Osteoblast (primary cell): Measurements from ENCODE around the gene SDHAF3. TPM values are rescaled to one million over a fixed set of nuclear protein-coding genes. Genes with fewer than 3 reads are reported as not detected.

ENCODE experiments used
- DNase-seq: peaks from one replicate; pipeline ENCODE4 v3.0.0; 2011; ENCODE audit warnings: low spot score, mixed read lengths; ENCODE audit not compliant: insufficient read length; ENCODE audit errors: missing footprints
- H2AFZ ChIP-seq: 2 replicates; pipeline ENCODE4 v1.6.0; 2011; ENCODE audit warnings: mild to moderate bottlenecking, low read length
- H3K27ac ChIP-seq: 2 replicates; pipeline ENCODE4 v1.5.1; 2011; ENCODE audit warnings: mild to moderate bottlenecking, low read depth, low read length, moderate library complexity
- H3K27me3 ChIP-seq: 2 replicates; pipeline ENCODE4 v1.6.0; 2012; ENCODE audit warnings: mild to moderate bottlenecking, control low read depth, inconsistent platforms, low read length, moderate library complexity; ENCODE audit not compliant: insufficient read depth
- H3K36me3 ChIP-seq: 2 replicates; pipeline ENCODE4 v1.5.1; 2011; ENCODE audit warnings: mild to moderate bottlenecking, low read length, control low read depth, moderate library complexity; ENCODE audit not compliant: insufficient read depth
- H3K4me1 ChIP-seq: 2 replicates; pipeline ENCODE4 v1.5.1; 2011; ENCODE audit warnings: mild to moderate bottlenecking, low read length, control low read depth, moderate library complexity; ENCODE audit not compliant: insufficient read depth
- H3K4me2 ChIP-seq: 2 replicates; pipeline ENCODE4 v1.6.0; 2011; ENCODE audit warnings: mild to moderate bottlenecking, low read length; ENCODE audit not compliant: insufficient read depth
- H3K4me3 ChIP-seq: fragments of 200-600 bp; sonication (generic); 3 replicates; pipeline ENCODE4 v1.5.1; 2012; ENCODE audit warnings: mild to moderate bottlenecking, low read length, inconsistent platforms; ENCODE audit not compliant: insufficient read depth
- H3K79me2 ChIP-seq: 2 replicates; pipeline ENCODE4 v1.6.0; 2012; ENCODE audit warnings: mild to moderate bottlenecking, low read length, control low read depth, inconsistent platforms; ENCODE audit not compliant: insufficient read depth
- H3K9me3 ChIP-seq: 2 replicates; pipeline ENCODE4 v1.5.1; 2011; ENCODE audit warnings: low read depth, low read length, control low read depth
- H4K20me1 ChIP-seq: 2 replicates; pipeline ENCODE4 v1.6.0; 2012; ENCODE audit warnings: mild to moderate bottlenecking, low read length, control low read depth; ENCODE audit not compliant: insufficient read depth
- total RNA-seq: library from RNA; depleted of rRNA; stranded (reverse); fragments of >200 nt; gene quantifications from 2 replicates; pipeline ENCODE4 v1.2.3, GENCODE V29; 2012
- TF ChIP-seq, protein P1 (sequence below): IDR thresholded peaks from 2 replicates; pipeline ENCODE4 v1.5.1; 2011; ENCODE audit warnings: mild to moderate bottlenecking, low read depth, low read length, moderate library complexity; ENCODE audit errors: extremely low read depth

Gene SDHAF3
- total RNA-seq, 1 donor: 6.5 TPM

DNA sequence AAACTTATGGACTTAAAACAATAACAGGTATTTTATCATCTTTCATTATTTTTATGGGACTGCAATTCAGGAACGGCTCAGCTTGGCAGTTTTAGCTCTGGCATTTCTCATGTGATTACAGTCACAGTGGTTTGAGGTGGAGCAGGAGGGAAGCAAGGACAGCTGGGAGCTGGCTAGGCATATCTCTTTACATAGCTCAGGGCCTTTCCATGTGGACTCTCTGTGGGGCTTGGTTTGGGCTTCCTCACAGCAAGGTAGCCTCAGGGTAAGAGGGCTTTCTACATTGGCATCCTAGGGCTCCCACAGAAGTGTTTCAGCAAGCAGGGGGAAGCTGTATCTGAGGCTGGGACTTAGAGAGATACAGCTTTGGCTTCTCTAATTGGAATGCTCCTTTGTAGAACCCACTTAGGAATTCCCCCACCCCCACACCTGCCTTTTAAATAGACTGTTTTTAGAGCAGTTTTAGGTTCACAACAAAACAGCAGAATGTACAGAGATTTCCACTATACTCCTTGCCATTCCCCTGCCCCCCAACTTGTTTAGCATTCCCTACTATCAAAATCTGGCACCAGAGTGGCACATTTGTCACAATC lies 26.6 kb upstream of the SDHAF3 start:
- H3K4me1 ChIP-seq: no peaks in the 10 kb centered on the region
- no peaks in the 10 kb centered on the region for H3K9me3 ChIP-seq
- H4K20me1 ChIP-seq: no peaks in the 10 kb centered on the region
- H3K79me2 ChIP-seq: no peaks in the 10 kb centered on the region
- TF ChIP-seq, protein P1, sequence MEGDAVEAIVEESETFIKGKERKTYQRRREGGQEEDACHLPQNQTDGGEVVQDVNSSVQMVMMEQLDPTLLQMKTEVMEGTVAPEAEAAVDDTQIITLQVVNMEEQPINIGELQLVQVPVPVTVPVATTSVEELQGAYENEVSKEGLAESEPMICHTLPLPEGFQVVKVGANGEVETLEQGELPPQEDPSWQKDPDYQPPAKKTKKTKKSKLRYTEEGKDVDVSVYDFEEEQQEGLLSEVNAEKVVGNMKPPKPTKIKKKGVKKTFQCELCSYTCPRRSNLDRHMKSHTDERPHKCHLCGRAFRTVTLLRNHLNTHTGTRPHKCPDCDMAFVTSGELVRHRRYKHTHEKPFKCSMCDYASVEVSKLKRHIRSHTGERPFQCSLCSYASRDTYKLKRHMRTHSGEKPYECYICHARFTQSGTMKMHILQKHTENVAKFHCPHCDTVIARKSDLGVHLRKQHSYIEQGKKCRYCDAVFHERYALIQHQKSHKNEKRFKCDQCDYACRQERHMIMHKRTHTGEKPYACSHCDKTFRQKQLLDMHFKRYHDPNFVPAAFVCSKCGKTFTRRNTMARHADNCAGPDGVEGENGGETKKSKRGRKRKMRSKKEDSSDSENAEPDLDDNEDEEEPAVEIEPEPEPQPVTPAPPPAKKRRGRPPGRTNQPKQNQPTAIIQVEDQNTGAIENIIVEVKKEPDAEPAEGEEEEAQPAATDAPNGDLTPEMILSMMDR: no peak
- no peaks in the 10 kb centered on the region for H3K36me3 ChIP-seq
- DNase-seq: no peak
- no peak overlapping the region for H3K4me2 ChIP-seq
- H2AFZ ChIP-seq: no peak overlapping the region
- no peak overlapping the region for H3K4me3 ChIP-seq
- no peak overlapping the region for H3K27ac ChIP-seq
- peaks cover 10% of the 10 kb centered on the region for H3K27me3 ChIP-seq

DNA sequence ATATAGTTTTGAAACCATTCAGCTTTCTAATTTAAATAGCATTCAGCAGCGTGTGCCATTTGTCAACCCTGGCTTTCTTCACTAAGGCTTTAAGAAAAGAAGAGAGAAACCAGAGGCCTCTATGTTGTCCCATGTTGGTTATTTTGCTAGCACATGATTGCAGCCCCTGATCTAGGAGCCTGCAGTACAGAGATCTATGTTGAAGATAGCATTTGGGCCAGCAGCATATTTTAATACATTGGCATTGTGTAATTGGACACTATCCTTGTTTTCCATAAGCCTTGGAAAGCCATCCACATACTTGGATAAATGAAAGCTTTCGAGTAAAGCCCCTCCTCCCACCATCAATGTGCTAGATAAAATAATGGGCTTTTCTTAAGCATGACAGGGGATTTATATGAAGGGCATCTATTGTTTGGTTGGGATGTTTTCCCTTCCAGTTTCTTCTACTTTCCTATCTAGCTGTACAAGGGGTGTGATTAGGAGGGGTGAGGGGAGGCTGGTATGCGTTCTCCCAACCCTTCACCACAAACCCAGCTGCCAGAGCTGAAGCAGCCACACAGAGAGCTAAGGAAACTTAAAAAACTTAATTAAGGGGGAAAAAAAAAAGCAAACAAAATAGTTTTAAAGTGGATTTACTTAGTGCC lies 23.1 kb upstream of the SDHAF3 start:
- Histone ChIP-seq H3K27me3 (peaks cover 10% of the 10 kb centered on the region), H3K9me3 (no peaks in the 10 kb centered on the region), H2AFZ (no peak overlapping the region), H3K4me2 (no peak overlapping the region), H3K27ac (no peak overlapping the region), H3K36me3 (no peaks in the 10 kb centered on the region), H3K79me2 (no peaks in the 10 kb centered on the region), H3K4me3 (no peak overlapping the region), H3K4me1 (no peaks in the 10 kb centered on the region), H4K20me1 (no peaks in the 10 kb centered on the region)
- TF ChIP-seq, protein P1: no peak
- DNase-seq: no peak

GRCh38 chr7:97096037-97096436 lies 21.5 kb upstream of the SDHAF3 start:
- H2AFZ ChIP-seq: no peak overlapping the region
- no peaks in the 10 kb centered on the region for H3K36me3 ChIP-seq
- no peak for DNase-seq
- H3K9me3 ChIP-seq: no peaks in the 10 kb centered on the region
- H3K4me3 ChIP-seq: no peak overlapping the region
- H4K20me1 ChIP-seq: no peaks in the 10 kb centered on the region
- no peak overlapping the region for H3K4me2 ChIP-seq
- no peaks in the 10 kb centered on the region for H3K4me1 ChIP-seq
- no peaks in the 10 kb centered on the region for H3K27me3 ChIP-seq
- TF ChIP-seq, protein P1: no peak
- H3K27ac ChIP-seq: no peak overlapping the region
- no peaks in the 10 kb centered on the region for H3K79me2 ChIP-seq

DNA sequence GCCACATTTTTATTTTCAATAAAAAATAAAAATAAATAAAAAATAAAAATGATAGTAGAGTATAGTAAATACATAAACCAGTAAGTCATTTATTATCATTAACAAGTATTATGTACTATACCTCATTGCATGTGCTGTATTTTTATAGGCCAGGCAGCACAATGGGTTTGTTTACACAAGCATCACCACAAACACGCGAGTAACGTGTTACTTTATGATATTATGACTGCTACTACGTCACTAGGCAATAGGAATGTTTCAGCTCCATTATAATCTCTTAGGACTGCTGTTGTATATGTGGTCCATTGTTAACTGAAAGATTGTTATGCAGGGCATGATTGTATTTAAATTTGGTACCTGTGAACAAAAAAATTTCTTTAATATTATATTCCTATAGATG lies 20.8 kb upstream of the SDHAF3 start:
- Histone ChIP-seq H3K4me1 (no peaks in the 10 kb centered on the region), H3K4me3 (no peak overlapping the region), H3K27me3 (no peaks in the 10 kb centered on the region), H3K36me3 (no peaks in the 10 kb centered on the region), H4K20me1 (no peaks in the 10 kb centered on the region), H3K9me3 (no peaks in the 10 kb centered on the region), H2AFZ (no peak overlapping the region), H3K4me2 (no peak overlapping the region), H3K27ac (no peak overlapping the region), H3K79me2 (no peaks in the 10 kb centered on the region)
- no peak for DNase-seq
- TF ChIP-seq, protein P1: no peak
